IPS DF 6.9 (cell line): Measurements from ENCODE around the gene CASP1.

ENCODE experiments used
- DNase-seq: peaks from one replicate; pipeline ENCODE4 v3.0.0-alpha.2; 2013; ENCODE audit warnings: low read depth, low spot score
- H3K27ac ChIP-seq: one replicate; pipeline ENCODE4 v1.5.1; 2013; ENCODE audit warnings: low read length, control low read depth
- H3K27me3 ChIP-seq: 2 replicates; pipeline ENCODE4 v1.6.1; 2013; ENCODE audit warnings: mild to moderate bottlenecking, low read length; ENCODE audit not compliant: control insufficient read depth, insufficient read depth
- H3K36me3 ChIP-seq: 2 replicates; pipeline ENCODE4 v1.6.1; 2013; ENCODE audit warnings: low read length; ENCODE audit not compliant: control insufficient read depth, insufficient read depth
- H3K4me1 ChIP-seq: 2 replicates; pipeline ENCODE4 v1.6.1; 2013; ENCODE audit warnings: low read length; ENCODE audit not compliant: control insufficient read depth, insufficient read depth
- H3K4me3 ChIP-seq: 2 replicates; pipeline ENCODE4 v1.5.1; 2013; ENCODE audit warnings: mild to moderate bottlenecking, low read length
- H3K9me3 ChIP-seq: 2 replicates; pipeline ENCODE4 v1.6.1; 2013; ENCODE audit warnings: low read length, inconsistent platforms; ENCODE audit not compliant: control insufficient read depth, insufficient read depth
- WGBS: extraction: QIAGEN DNeasy Blood & Tissue Kit; methylation state at CpG from one replicate; pipeline ENCODE4 v1.1.7; 2013; ENCODE audit warnings: mixed read lengths, missing lambda C conversion rate; ENCODE audit not compliant: insufficient read length, insufficient coverage; 5-methylcytosine and 5-hydroxymethylcytosine counted together

CASP1 gene

GRCh38 chr11:105023003-105023402, 11.9 kb downstream of the CASP1 start, which contains the start of gene CASP5:
TSS of gene CASP5 (minus strand) at chr11:105023168. CDS start at chr11:105023136, 32 bp downstream.
- no peaks in the 10 kb centered on the region for H3K4me1 ChIP-seq
- DNase-seq: no peak
- no peak within 1 kb of the TSS for H3K4me3 ChIP-seq
- no peaks in the 10 kb centered on the region for H3K27me3 ChIP-seq
- H3K36me3 ChIP-seq: no peaks in the 10 kb centered on the region
- H3K27ac ChIP-seq: no peak within 1 kb of the TSS
- no peaks in the 10 kb centered on the region for H3K9me3 ChIP-seq

GRCh38 chr11:105022527-105022926, 12.4 kb downstream of the CASP1 start:
- Histone ChIP-seq H3K4me3 (no peak overlapping the region), H3K4me1 (no peaks in the 10 kb centered on the region), H3K9me3 (no peaks in the 10 kb centered on the region), H3K27ac (no peak overlapping the region), H3K36me3 (no peaks in the 10 kb centered on the region), H3K27me3 (no peaks in the 10 kb centered on the region)
- no peak for DNase-seq
- WGBS: no CpG with 5 or more reads among the region's 2 CpGs

GRCh38 chr11:105007463-105007862, 27.5 kb downstream of the CASP1 start:
- no peaks in the 10 kb centered on the region for H3K27me3 ChIP-seq
- DNase-seq: no peak

GRCh38 chr11:105005451-105005845, 29.5 kb downstream of the CASP1 start:
- H3K4me1 ChIP-seq: no peaks in the 10 kb centered on the region
- no CpG with 5 or more reads among the region's 3 CpGs for WGBS

More at GRCh38 chr11:105007463-105007862, 27.5 kb downstream of the CASP1 start:
- Histone ChIP-seq H3K4me1 (no peaks in the 10 kb centered on the region), H3K27ac (no peak overlapping the region), H3K36me3 (no peaks in the 10 kb centered on the region), H3K9me3 (no peaks in the 10 kb centered on the region), H3K4me3 (no peak overlapping the region)

GRCh38 chr11:105004021-105004420, 30.9 kb downstream of the CASP1 start:
- no peak for DNase-seq
- Histone ChIP-seq H3K4me1 (no peaks in the 10 kb centered on the region), H3K9me3 (no peaks in the 10 kb centered on the region), H3K4me3 (no peak overlapping the region), H3K36me3 (no peaks in the 10 kb centered on the region), H3K27ac (no peak overlapping the region), H3K27me3 (no peaks in the 10 kb centered on the region)
- WGBS: no CpG with 5 or more reads among the region's 3 CpGs

More at GRCh38 chr11:105005451-105005845, 29.5 kb downstream of the CASP1 start:
- no peaks in the 10 kb centered on the region for H3K27me3 ChIP-seq
- no peak for DNase-seq
- H3K4me3 ChIP-seq: no peak overlapping the region
- H3K9me3 ChIP-seq: no peaks in the 10 kb centered on the region
- H3K27ac ChIP-seq: no peak overlapping the region
- H3K36me3 ChIP-seq: no peaks in the 10 kb centered on the region

- no peak for DNase-seq
- Histone ChIP-seq H3K4me3 (no peak overlapping the region), H3K27ac (no peak overlapping the region), H3K27me3 (no peaks in the 10 kb centered on the region), H3K9me3 (no peaks in the 10 kb centered on the region), H3K4me1 (no peaks in the 10 kb centered on the region), H3K36me3 (no peaks in the 10 kb centered on the region)
- no CpG with 5 or more reads among the region's 2 CpGs for WGBS
These were observed 31.8 kb downstream of the CASP1 start for GRCh38 chr11:105003151-105003550.

- Histone ChIP-seq H3K36me3 (no peaks in the 10 kb centered on the region), H3K27me3 (no peaks in the 10 kb centered on the region), H3K27ac (no peak overlapping the region), H3K4me1 (no peaks in the 10 kb centered on the region), H3K4me3 (no peak overlapping the region), H3K9me3 (no peaks in the 10 kb centered on the region)
- DNase-seq: peak; percentile 20
- WGBS: no CpG with 5 or more reads among the region's 7 CpGs
These were observed 34.1 kb downstream of the CASP1 start for GRCh38 chr11:105000797-105001196.

- Histone ChIP-seq H3K4me3 (no peak overlapping the region), H3K27me3 (no peaks in the 10 kb centered on the region), H3K9me3 (no peaks in the 10 kb centered on the region), H3K27ac (no peak overlapping the region), H3K36me3 (no peaks in the 10 kb centered on the region), H3K4me1 (no peaks in the 10 kb centered on the region)
- no CpG with 5 or more reads among the region's 5 CpGs for WGBS
- DNase-seq: no peak
These were observed 34.8 kb downstream of the CASP1 start for GRCh38 chr11:105000167-105000566.

- Histone ChIP-seq H3K27ac (no peak overlapping the region), H3K4me1 (no peaks in the 10 kb centered on the region), H3K9me3 (no peaks in the 10 kb centered on the region), H3K4me3 (no peak overlapping the region), H3K36me3 (no peaks in the 10 kb centered on the region), H3K27me3 (no peaks in the 10 kb centered on the region)
- no CpG with 5 or more reads among the region's 1 CpG for WGBS
- DNase-seq: no peak
These were observed 35.2 kb downstream of the CASP1 start for GRCh38 chr11:104999721-105000120.

- H3K4me1 ChIP-seq: no peaks in the 10 kb centered on the region
- no peak for DNase-seq
- WGBS: no CpG with 5 or more reads among the region's 6 CpGs
These were observed 37.7 kb downstream of the CASP1 start for GRCh38 chr11:104997288-104997687.

GRCh38 chr11:104995001-104995408, 39.9 kb downstream of the CASP1 start:
- WGBS: no CpG with 5 or more reads among the region's 2 CpGs
- no peak overlapping the region for H3K27ac ChIP-seq
- no peak overlapping the region for H3K4me3 ChIP-seq
- no peaks in the 10 kb centered on the region for H3K36me3 ChIP-seq
- no peaks in the 10 kb centered on the region for H3K27me3 ChIP-seq
- no peaks in the 10 kb centered on the region for H3K9me3 ChIP-seq
- no peak for DNase-seq
- no peaks in the 10 kb centered on the region for H3K4me1 ChIP-seq

More at GRCh38 chr11:104997288-104997687, 37.7 kb downstream of the CASP1 start:
- Histone ChIP-seq H3K4me3 (no peak overlapping the region), H3K9me3 (no peaks in the 10 kb centered on the region), H3K27me3 (no peaks in the 10 kb centered on the region), H3K36me3 (no peaks in the 10 kb centered on the region), H3K27ac (no peak overlapping the region)
